Bronchial epithelial cell (primary cell): Measurements from ENCODE around the gene CDCP1. TPM values are rescaled to one million over a fixed set of nuclear protein-coding genes. Genes with fewer than 3 reads are reported as not detected.

Experiments used
- DNase-seq: peaks from one replicate; pipeline ENCODE4 v3.0.0-alpha.2; 2010; ENCODE audit warnings: low read depth
- FAIRE-seq: peaks from 2 replicates; lab custom pipeline; 2011; peaks lifted over from hg19 to GRCh38; lab: Jason Lieb, UNC
- H3K27me3 ChIP-seq: 2 replicates; pipeline ENCODE4 v1.5.1; 2011; ENCODE audit warnings: low read length; ENCODE audit not compliant: control insufficient read depth, insufficient read depth
- H3K36me3 ChIP-seq: 2 replicates; pipeline ENCODE4 v1.5.1; 2011; ENCODE audit warnings: low read length; ENCODE audit not compliant: control insufficient read depth, insufficient read depth
- H3K4me3 ChIP-seq: 2 replicates; pipeline ENCODE4 v1.5.1; 2011; ENCODE audit warnings: mild to moderate bottlenecking, low read depth, low read length, control low read depth
- total RNA-seq: library from RNA; depleted of rRNA; stranded (reverse); fragments of >200 nt; gene quantifications from 2 replicates; pipeline ENCODE4 v1.2.1, GENCODE V29; 2014
- TF ChIP-seq, protein P1 (sequence below): IDR thresholded peaks from 2 replicates; pipeline ENCODE4 v1.5.1; 2011; ENCODE audit warnings: mild to moderate bottlenecking, moderate library complexity, low read length, control low read depth, inconsistent platforms; ENCODE audit not compliant: insufficient read depth, severe bottlenecking

Gene CDCP1
- total RNA-seq, 1 donor from 2014 or later: 41.3 TPM

DNA sequence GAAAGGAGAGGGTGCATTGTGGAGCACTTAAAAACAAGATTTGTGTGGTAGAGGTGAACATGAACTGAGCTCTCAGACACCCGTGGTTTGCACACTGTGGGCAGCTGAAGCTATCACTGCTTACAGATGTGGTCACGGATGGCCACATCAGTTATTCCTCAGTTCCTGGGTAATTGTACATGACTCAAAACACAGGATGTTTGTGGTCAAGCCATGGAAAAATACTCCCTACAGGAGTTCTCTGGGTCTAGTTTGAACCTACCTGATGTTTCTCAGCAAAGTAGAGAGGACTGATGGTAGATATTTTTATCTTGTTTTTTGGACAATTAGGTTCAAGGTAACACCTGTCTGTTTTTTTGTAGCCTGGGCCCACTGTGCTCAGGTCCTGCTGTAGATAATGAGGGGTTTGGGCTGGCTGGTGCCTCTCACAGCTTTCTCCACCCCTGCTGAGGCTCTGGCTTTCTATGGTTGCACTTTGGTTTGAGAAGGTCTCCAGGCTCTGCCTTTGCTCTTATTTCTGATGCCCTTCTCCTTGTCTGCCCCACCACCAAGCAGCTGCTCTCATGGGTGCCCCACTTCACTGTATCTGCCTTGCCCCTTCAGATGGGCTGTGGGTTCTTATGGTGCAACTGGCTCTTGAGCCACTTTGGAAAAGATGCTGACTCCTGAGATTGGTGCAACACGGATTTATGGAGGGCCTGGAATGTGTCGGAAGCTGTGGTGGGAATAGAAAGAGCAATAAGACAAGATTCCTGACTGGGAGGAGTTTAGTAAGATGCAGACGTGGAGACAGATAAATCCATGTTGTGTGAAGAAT lies 40.1 kb downstream of the CDCP1 start:
- Histone ChIP-seq H3K36me3 (peaks cover 27% of the 10 kb centered on the region), H3K27me3 (no peaks in the 10 kb centered on the region), H3K4me3 (no peak overlapping the region)
- DNase-seq (peak; percentile 84), FAIRE-seq (no peak)
- TF ChIP-seq, protein P1, sequence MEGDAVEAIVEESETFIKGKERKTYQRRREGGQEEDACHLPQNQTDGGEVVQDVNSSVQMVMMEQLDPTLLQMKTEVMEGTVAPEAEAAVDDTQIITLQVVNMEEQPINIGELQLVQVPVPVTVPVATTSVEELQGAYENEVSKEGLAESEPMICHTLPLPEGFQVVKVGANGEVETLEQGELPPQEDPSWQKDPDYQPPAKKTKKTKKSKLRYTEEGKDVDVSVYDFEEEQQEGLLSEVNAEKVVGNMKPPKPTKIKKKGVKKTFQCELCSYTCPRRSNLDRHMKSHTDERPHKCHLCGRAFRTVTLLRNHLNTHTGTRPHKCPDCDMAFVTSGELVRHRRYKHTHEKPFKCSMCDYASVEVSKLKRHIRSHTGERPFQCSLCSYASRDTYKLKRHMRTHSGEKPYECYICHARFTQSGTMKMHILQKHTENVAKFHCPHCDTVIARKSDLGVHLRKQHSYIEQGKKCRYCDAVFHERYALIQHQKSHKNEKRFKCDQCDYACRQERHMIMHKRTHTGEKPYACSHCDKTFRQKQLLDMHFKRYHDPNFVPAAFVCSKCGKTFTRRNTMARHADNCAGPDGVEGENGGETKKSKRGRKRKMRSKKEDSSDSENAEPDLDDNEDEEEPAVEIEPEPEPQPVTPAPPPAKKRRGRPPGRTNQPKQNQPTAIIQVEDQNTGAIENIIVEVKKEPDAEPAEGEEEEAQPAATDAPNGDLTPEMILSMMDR: no peak

DNA sequence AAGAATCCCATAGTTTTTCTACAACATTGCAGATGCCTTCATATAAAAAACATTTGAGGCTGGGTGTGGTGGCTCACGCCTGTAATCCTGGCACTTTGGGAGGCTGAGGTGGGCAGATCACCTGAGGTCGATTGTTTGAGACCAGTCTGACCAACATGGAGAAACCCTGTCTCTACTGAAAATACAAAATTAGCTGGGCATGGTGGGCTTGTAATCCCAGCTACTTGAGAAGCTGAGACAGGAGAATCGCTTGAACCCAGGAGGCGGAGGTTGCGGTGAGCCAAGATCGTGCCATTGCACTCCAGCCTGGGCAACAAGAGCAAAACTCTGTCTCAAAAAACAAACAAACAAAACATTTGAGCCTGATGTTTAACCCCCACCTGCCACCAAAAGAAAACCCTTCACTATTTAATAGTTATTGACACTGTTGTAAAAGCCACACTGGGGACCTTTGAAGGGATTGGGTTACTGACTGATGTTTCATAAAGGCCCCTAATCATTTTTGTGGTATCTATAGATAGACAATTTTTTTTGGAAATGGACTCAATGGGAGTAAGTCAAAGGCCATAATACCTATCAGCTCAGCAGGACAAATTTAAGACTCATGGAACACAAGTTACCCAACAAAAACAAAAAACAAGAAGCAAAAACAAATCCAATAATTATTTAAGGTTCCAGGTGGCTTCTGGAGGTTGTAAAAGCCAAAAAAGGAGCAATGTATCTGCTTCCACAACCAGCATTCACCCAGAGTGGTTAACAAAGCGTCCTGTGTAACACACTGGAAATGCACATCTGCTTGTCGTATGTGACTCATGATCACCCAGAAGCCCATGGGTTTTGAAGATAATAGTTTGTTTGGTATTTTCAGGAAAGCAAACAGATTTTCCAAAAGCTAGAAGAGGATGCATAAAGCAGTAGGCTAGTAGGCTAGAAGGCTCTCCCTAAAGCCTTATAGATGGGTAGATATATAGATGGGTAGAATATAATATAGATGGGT lies 41.2 kb downstream of the CDCP1 start:
- peaks cover 21% of the 10 kb centered on the region for H3K36me3 ChIP-seq
- TF ChIP-seq, protein P1: no peak

DNA sequence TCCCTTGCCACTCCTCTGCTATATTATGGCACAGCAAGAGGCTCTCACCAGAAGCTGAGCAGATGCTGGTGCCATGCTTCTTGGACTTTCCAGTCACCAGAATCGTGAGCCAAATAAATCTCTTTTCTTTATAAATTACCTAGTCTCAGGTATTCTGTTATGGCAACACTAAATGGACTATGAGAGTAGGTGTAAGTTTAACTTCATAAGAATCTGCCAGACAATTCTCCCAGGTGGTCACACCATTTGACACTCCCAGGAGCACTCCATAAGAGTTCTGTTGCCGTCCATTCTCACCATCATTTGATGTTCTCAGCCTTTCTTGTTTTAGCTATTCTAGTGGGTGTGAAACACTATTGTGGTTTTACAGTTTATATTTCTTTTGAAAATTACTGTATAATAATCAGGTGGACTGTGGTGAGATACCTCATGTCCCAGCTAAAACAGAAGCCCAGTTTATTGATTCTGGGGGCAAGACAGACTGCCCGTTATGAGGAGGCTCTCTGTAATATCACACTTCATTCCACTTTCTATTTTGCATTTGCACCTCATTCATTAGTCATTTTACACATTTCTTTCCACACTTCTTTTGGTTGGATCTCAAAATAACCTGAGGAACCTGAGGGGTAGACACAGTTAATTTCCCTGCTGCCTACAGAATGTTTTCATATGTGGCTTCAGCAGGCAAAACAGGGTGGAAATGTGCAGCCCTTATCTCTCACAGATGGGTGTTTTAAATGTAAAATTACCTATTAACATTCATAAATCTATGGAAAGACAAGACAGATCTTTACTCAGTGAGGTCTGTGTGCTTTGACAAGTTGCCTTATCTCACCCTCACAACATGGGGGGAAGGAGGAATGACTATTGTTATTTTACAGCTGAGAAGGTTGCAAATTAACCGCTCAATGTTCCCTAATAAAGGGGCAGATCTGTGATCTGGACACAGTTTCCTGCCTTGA lies 42.1 kb downstream of the CDCP1 start:
- FAIRE-seq (no peak), DNase-seq (no peak)
- TF ChIP-seq, protein P1: no peak
- no peak overlapping the region for H3K4me3 ChIP-seq
- H3K27me3 ChIP-seq: no peaks in the 10 kb centered on the region
- peaks cover 17% of the 10 kb centered on the region for H3K36me3 ChIP-seq

More for the DNA sequence above, 41.2 kb downstream of the CDCP1 start:
- FAIRE-seq (no peak), DNase-seq (no peak)
- Histone ChIP-seq H3K4me3 (no peak overlapping the region), H3K27me3 (no peaks in the 10 kb centered on the region)

DNA sequence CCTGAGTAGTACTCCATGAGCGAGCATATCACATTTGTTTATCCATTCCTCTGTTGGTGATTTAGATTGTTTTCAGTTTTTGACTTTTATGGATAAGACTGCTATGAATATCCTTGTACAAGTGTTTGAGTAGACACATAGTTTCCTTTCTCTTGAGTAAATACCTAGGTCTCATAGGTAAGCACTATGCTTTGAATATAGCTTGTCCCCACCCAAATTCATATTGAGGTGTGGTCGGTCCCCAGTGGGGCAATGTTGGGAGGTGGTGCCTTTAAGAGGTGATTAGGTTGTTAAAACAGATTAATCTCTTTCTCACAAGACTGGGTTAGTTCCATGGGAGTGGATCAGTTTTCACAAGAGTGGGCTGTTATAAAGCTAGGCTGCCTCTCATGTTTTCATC lies 42.8 kb downstream of the CDCP1 start:
- DNase-seq (no peak), FAIRE-seq (no peak)
- H3K36me3 ChIP-seq: peaks cover 17% of the 10 kb centered on the region
- no peaks in the 10 kb centered on the region for H3K27me3 ChIP-seq
- H3K4me3 ChIP-seq: no peak overlapping the region
- TF ChIP-seq, protein P1: no peak

DNA sequence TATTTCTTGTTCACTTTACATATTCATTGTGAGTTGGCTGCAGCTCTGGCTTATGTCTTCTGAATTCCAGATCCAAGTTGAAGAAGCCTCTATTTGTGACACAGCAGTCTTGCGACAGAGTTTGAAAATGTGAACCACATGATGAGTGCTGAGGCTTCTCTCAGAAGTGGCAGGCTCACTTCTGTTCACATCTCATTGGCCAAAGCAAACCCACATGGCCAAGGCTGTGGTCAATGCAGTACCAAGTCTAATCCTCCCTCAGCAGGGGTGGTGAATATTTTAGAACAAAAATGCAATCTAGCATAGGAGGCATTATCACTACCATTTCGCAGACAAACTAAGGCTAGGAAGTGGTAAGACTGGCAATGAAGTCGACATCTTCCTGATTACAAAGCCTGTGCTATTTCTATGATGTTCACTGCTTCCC lies 45.2 kb downstream of the CDCP1 start:
- FAIRE-seq (peak; percentile 7), DNase-seq (no peak)
- peaks cover 9% of the 10 kb centered on the region for H3K36me3 ChIP-seq
- H3K4me3 ChIP-seq: no peak overlapping the region
- H3K27me3 ChIP-seq: no peaks in the 10 kb centered on the region
- TF ChIP-seq, protein P1: no peak
